NOMO-1 treated with DMSO at 0.1 percent for 48 hours (cell line): Measurements from ENCODE around the gene TRAFD1.
A peak's percentile ranks its signal among the peaks of the same experiment; 100 is the strongest.

Source experiments
- DNase-seq: peaks from one replicate; lab custom pipeline; 2025; ENCODE audit not compliant: unreplicated experiment; lab: John Stamatoyannopoulos, UW

The TRAFD1 gene

GRCh38 chr12:112115259-112116045 lies 9.9 kb upstream of the TRAFD1 start:
- DNase-seq = no peak

DNA sequence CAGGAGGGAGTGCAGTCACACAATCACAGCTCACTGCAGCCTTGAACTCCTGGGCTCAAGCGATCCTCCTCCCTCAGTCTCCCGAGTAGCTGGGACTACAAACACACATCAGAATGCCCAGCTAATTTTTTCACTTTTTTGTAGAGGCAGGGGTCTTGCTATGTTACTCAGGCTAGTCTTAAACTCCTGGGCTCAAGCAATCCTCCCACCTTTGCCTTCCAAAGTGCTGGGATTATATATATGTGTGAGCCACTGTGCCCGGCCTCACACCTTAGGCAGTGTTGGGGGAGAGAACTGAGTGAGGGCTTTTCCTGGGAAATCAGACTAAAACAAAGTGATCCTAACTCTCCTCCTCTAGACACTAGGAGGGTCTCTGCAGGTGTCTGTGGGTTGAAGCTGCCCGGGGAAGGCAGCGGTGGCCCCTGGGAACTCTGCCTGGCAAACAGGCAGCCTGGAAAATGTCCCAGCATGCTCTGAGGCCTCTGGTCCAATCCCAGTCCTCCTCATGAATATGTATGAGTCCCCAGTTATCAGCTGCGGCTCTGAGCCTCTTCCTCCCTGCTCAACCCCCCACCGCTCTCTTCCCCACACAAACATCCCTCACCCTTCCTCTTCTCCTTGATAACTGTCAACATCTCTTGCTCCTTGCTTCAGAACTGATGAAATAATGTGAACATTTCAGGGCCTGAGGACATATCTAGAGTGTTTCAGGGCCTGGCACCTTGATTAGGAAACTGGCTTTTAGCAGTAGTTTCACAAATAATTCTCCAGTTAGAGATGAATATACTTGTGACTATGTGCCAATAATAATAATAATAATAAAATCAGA lies 8.9 kb upstream of the TRAFD1 start:
- DNase-seq = peak; percentile 15

- DNase-seq = no peak
Observed at GRCh38 chr12:112117685-112118084, 7.7 kb upstream of the TRAFD1 start.

DNA sequence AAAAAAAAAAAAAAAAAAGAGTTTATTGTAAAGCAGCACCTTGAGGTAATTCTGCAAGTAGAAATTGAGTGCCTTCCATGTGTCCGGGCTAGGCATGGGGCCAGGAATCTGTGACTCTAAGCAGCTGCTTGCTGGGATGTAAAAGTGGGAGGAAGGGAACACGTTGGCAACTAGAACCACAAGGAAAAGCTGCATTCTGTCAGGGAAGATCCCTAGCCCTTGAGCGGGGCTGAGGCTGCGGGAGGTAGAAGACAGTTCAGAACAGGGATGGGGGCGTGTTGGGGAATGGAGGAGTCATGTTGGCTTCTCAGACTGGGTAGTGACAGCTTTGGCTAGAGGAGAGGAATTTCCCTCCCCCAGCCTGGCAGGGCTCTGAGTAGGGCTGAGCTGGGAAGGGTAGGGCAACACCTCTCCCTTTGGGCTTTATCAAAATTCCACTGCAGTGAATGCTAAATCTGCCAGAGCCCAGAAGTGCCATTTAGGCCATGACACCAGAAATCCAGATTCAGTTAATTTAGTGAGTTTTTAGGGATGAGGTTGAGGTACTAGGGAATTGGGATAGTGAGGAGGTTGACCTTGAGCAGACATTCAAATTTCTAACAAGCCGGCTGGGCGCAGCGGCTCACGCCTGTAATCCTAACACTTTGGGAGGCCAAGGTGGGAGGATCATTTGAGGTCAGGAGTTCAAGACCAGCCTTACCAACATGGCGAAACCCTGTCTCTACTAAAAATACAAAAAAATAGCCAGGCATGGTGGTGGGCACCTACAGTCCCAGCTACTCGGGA lies 3.4 kb upstream of the TRAFD1 start:
- no peak for DNase-seq

DNA sequence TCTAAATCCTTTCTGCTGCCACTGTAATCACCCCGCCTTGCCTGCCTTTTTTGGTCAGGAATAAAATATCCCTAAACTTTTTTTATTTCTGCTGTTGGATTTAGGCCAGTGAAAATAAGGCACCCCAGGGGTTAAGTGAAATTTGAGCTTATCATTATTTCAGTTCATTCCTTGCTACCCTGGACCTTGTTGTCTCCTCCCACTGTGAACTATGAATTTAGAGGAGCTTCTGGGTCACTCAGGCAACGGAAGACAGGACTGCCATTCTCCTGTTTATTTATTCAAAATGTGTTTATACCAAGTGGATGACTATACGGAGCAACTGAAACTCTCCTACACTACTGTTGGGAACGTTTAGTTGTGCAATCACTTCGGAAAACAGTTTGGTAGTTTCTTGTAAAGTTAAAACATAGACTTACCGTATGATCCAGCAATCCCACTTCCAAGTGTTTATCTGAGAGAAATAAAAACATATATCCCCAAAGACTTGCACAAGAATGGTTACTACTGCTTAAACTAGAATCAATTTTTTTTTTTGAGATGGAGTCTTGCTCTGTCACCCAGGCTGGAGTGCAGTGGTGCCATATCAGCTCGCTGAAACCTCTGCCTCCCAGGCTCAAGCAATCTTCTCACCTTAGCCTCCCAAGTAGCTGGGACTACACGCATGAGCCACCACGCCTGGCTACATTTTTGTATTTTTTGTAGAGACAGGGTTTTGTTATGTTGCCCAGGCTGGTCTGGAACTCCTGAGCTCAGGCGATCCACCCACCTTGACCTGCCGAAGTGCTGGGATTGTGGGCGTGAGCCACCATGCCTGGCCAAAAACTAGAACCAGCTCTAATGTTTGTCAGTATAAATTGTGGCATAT lies 2.3 kb upstream of the TRAFD1 start:
- DNase-seq = no peak

- DNase-seq = no peak
Observed at GRCh38 chr12:112124918-112125249, 476 bp upstream of the TRAFD1 start.

- DNase-seq = no peak
Observed at GRCh38 chr12:112126000-112126438, 659 bp downstream of the TRAFD1 start.

GRCh38 chr12:112126911-112127310 lies 1.6 kb downstream of the TRAFD1 start:
- no peak for DNase-seq

GRCh38 chr12:112130441-112130998 lies 5.2 kb downstream of the TRAFD1 start:
- DNase-seq = peak; percentile 93

DNA sequence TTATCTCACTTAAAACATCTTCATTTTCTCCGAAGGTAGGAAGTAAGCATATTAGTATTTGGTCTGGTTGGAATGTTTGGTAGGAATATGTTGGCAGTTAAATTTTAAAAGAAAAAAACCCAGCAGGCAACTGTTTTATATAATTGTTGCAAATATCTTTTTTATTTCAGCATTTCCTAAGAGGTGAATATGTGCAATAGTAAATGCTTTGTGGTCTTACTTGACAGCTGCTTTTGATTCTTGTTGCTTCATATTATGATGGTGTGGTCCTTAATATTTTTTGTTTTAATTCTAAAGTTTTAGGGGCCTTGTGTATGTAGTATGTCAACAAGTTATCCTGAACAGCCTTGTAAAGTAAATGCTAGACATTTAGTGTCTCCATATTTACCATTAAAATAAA lies 6.3 kb downstream of the TRAFD1 start:
- DNase-seq = no peak

- DNase-seq = no peak
Observed at GRCh38 chr12:112133418-112133817, 8.1 kb downstream of the TRAFD1 start.

- DNase-seq = no peak
Observed at GRCh38 chr12:112134731-112135130, 9.4 kb downstream of the TRAFD1 start.

- peak; percentile 97 for DNase-seq
Observed at GRCh38 chr12:112140728-112141127, 15.4 kb downstream of the TRAFD1 start.

- DNase-seq = no peak
Observed at GRCh38 chr12:112146123-112146522, 20.8 kb downstream of the TRAFD1 start.

- DNase-seq = no peak
Observed at GRCh38 chr12:112148031-112148513, 22.7 kb downstream of the TRAFD1 start.

- no peak for DNase-seq
Observed at GRCh38 chr12:112149596-112149995, 24.2 kb downstream of the TRAFD1 start.

- no peak for DNase-seq
Observed at GRCh38 chr12:112151766-112152541, 26.6 kb downstream of the TRAFD1 start.

GRCh38 chr12:112153181-112153892 lies 28.0 kb downstream of the TRAFD1 start:
- DNase-seq = no peak

DNA sequence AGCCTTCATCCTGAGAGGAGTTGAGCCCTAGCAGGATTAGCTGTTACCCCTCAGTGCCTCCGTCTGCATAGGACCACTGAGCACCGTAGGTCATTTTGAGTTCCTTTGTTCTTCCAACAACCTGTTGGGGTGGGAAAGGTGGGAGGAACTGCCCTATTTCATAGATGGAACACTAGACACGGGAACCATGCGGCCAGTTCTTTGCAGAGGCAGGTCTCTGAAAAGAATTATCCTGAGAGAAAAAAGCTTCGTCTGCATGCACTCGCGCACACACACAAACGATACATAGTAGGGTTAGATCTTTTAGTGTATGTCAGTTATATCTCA lies 28.5 kb downstream of the TRAFD1 start:
- no peak for DNase-seq
